ENCODE results near the gene PLXNB2.

PLXNB2 gene

DNA sequence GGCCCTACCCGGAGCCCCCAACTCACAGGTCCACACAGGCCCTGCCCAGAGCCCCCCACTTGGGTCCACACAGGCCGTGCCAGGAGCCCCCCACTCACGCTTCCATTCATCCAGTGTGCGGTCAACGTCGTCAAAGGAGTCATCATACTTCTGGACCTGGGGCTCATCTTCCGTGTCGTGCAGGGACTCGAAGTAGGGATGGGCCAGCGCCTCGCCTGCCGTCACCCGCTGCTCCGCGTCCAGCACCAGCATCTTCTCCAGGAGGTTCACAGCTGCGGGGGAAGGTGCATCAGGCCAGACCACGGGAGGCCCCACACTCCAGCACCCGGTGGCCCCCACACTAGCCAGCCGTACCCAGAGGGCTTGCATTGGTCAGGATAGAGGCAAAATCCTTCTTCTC is 52.3 kb downstream of the PLXNB2 start:
- Histone ChIP-seq H3K36me3 (replicated peaks; ENCODE audit: insufficient read depth, low read length) (no peaks in the 10 kb centered on the region), H3F3A (ENCODE audit: insufficient read depth, low read length) (peaks cover 20% of the 10 kb centered on the region), H3K27ac (ENCODE audit: low read length) (no peak overlapping the region), H3K9me2 (replicated peaks; ENCODE audit: insufficient read depth, low read length) (no peaks in the 10 kb centered on the region), H4K20me1 (ENCODE audit: insufficient read depth, low read length) (no peaks in the 10 kb centered on the region), H3K9ac (ENCODE audit: low read length) (no peak overlapping the region), H3K4me2 (ENCODE audit: low read depth, low read length) (no peak overlapping the region), H3K4me1 (ENCODE audit: low read length) (peaks cover 3% of the 10 kb centered on the region), H2AFZ (ENCODE audit: low read length) (no peak overlapping the region), H3K79me2 (ENCODE audit: low read length) (peaks cover 10% of the 10 kb centered on the region), H3K4me3 (ENCODE audit: low read length) (no peak overlapping the region), H3K9me3 (replicated peaks; ENCODE audit: insufficient read depth, low read length) (no peaks in the 10 kb centered on the region), H3K27me3 (replicated peaks; ENCODE audit: insufficient read depth, low read length) (no peaks in the 10 kb centered on the region)
- TF ChIP-seq EZH2 (optimal IDR thresholded peaks at IDR 0.05; ENCODE audit: low read depth, low read length) (no peak), EZH2phosphoT487 (IDR thresholded peaks at IDR 0.05; ENCODE audit: low read length) (no peak)
- TF ChIP-seq, protein P1, sequence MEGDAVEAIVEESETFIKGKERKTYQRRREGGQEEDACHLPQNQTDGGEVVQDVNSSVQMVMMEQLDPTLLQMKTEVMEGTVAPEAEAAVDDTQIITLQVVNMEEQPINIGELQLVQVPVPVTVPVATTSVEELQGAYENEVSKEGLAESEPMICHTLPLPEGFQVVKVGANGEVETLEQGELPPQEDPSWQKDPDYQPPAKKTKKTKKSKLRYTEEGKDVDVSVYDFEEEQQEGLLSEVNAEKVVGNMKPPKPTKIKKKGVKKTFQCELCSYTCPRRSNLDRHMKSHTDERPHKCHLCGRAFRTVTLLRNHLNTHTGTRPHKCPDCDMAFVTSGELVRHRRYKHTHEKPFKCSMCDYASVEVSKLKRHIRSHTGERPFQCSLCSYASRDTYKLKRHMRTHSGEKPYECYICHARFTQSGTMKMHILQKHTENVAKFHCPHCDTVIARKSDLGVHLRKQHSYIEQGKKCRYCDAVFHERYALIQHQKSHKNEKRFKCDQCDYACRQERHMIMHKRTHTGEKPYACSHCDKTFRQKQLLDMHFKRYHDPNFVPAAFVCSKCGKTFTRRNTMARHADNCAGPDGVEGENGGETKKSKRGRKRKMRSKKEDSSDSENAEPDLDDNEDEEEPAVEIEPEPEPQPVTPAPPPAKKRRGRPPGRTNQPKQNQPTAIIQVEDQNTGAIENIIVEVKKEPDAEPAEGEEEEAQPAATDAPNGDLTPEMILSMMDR (IDR thresholded peaks at IDR 0.05; ENCODE audit: low read length): no peak
- no peak for DNase-seq

DNA sequence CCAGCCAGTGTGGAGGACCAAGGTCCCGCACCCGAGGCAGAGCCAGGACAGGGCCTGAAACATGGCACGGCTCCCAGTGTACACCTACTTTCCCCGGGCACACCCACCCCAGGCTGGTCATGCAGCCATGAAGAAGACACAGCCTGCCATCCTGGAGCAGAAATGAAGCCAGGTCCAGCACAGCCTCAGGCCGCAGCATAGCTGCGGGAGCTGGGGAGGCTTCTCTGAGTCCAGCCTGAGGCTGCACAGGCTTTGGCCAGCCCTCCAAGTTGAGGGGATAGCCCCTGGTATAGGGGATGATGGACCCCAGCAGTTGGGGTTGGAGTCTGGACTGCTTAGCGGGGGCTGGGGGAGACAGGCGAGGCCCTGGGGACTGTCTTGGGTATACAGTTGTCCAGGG is 53.5 kb downstream of the PLXNB2 start:
- Histone ChIP-seq H2AFZ (ENCODE audit: low read length) (no peak overlapping the region), H3K9me3 (replicated peaks; ENCODE audit: insufficient read depth, low read length) (no peaks in the 10 kb centered on the region), H3K27ac (ENCODE audit: low read length) (no peak overlapping the region), H3K9me2 (replicated peaks; ENCODE audit: insufficient read depth, low read length) (no peaks in the 10 kb centered on the region), H3K9ac (ENCODE audit: low read length) (no peak overlapping the region), H3K4me2 (ENCODE audit: low read depth, low read length) (no peak overlapping the region), H3K4me1 (ENCODE audit: low read length) (peaks cover 9% of the 10 kb centered on the region), H3K27me3 (replicated peaks; ENCODE audit: insufficient read depth, low read length) (no peaks in the 10 kb centered on the region), H3F3A (ENCODE audit: insufficient read depth, low read length) (peaks cover 20% of the 10 kb centered on the region), H3K79me2 (ENCODE audit: low read length) (peaks cover 17% of the 10 kb centered on the region), H3K4me3 (ENCODE audit: low read length) (no peak overlapping the region), H3K36me3 (replicated peaks; ENCODE audit: insufficient read depth, low read length) (no peaks in the 10 kb centered on the region), H4K20me1 (ENCODE audit: insufficient read depth, low read length) (no peaks in the 10 kb centered on the region)
- TF ChIP-seq, protein P1 (IDR thresholded peaks at IDR 0.05; ENCODE audit: low read length): no peak
- no peak for TF ChIP-seq EZH2 (optimal IDR thresholded peaks at IDR 0.05; ENCODE audit: low read depth, low read length)
- DNase-seq: no peak

DNA sequence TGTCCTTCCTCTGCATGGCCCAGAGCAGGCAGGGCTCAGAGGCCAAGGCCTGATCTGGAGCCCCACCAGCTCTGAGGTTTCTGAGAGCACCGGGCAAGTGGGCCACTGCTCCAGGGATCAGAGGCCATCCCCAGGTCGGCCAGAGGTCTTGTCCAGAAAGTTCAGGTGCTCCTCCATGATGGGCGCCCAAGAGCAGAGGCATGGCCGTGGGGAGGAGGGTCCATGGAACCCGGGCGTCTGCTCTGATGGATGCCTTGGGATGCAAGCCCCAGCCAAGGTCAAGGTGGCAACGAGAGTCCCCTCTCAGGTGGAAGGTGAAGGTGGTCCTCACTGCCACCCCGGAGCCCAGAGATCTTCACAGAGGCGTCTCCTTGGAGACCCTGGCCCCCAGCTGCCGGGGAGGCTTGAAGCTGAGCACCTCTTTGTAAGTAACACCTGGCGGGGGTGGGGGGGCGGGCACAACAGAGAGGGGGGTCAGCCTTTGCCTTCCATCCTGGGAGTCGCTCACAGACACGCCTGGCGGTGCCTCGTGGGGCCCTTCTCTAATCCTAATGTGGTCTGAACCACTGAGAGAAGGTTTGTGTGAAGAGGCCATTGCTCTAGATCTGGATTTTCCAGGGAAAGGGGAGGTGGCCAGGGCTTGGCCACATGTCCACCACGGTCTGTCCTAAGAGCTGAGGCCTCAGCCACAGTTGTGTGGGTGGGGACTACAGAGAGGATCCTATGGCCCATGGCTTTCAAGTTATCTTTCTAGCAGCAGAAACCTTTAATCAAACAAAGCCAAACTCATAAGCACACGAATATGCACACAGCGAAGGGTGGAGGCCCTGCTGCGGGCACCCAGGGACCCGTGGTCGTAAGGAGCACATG is 54.2 kb downstream of the PLXNB2 start:
- Histone ChIP-seq H3K27me3 (replicated peaks; ENCODE audit: insufficient read depth, low read length) (no peaks in the 10 kb centered on the region), H3K4me3 (ENCODE audit: low read length) (no peak overlapping the region), H2AFZ (ENCODE audit: low read length) (no peak overlapping the region), H4K20me1 (ENCODE audit: insufficient read depth, low read length) (no peaks in the 10 kb centered on the region), H3K4me2 (ENCODE audit: low read depth, low read length) (no peak overlapping the region), H3K9ac (ENCODE audit: low read length) (no peak overlapping the region), H3K9me2 (replicated peaks; ENCODE audit: insufficient read depth, low read length) (no peaks in the 10 kb centered on the region), H3K36me3 (replicated peaks; ENCODE audit: insufficient read depth, low read length) (no peaks in the 10 kb centered on the region), H3K27ac (ENCODE audit: low read length) (no peak overlapping the region), H3F3A (ENCODE audit: insufficient read depth, low read length) (peaks cover 20% of the 10 kb centered on the region), H3K79me2 (ENCODE audit: low read length) (peaks cover 15% of the 10 kb centered on the region), H3K9me3 (replicated peaks; ENCODE audit: insufficient read depth, low read length) (no peaks in the 10 kb centered on the region), H3K4me1 (ENCODE audit: low read length) (peaks cover 12% of the 10 kb centered on the region)
- no peak for DNase-seq
- TF ChIP-seq EZH2 (optimal IDR thresholded peaks at IDR 0.05; ENCODE audit: low read depth, low read length) (no peak), EZH2phosphoT487 (IDR thresholded peaks at IDR 0.05; ENCODE audit: low read length) (no peak)
- TF ChIP-seq, protein P1 (IDR thresholded peaks at IDR 0.05; ENCODE audit: low read length): no peak
